ENCODE measurements around the gene FAM221A.

FAM221A gene

DNA sequence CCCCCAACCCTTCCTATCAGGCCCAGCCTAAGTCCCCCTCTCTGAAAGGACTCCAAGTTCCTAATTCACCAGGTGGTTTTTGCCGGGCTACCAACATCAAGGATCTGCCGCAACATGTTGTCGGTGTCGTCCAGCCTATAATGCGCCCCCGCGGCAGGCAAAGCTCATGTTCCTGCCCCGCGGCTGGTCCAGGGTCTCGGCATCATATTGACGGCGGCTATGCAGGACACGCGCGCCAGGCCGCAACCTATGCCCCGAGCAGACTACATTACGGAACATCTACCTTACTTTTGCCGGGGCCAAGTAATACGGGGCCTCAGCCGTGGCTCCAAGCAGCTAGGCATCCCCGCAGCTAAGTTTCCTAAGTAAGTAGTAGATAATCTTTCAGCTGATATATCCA is 24.6 kb upstream of the FAM221A start:
- Histone ChIP-seq H3K79me2 (no peaks in the 10 kb centered on the region), H3K27me3 (ENCODE audit: control insufficient read depth, insufficient read depth, low read length) (no peaks in the 10 kb centered on the region), H3K4me2 (ENCODE audit: low read length) (no peak overlapping the region), H3K36me3 (ENCODE audit: control insufficient read depth, insufficient read depth, low read length) (no peaks in the 10 kb centered on the region), H3K9me3 (ENCODE audit: control insufficient read depth, low read length) (no peaks in the 10 kb centered on the region), H3K27ac (no peak overlapping the region), H3K9ac (no peak overlapping the region), H2AFZ (no peak overlapping the region), H3K4me3 (ENCODE audit: low read depth, low read length) (no peak overlapping the region), H3K4me1 (no peaks in the 10 kb centered on the region)
- TF ChIP-seq, protein P1, sequence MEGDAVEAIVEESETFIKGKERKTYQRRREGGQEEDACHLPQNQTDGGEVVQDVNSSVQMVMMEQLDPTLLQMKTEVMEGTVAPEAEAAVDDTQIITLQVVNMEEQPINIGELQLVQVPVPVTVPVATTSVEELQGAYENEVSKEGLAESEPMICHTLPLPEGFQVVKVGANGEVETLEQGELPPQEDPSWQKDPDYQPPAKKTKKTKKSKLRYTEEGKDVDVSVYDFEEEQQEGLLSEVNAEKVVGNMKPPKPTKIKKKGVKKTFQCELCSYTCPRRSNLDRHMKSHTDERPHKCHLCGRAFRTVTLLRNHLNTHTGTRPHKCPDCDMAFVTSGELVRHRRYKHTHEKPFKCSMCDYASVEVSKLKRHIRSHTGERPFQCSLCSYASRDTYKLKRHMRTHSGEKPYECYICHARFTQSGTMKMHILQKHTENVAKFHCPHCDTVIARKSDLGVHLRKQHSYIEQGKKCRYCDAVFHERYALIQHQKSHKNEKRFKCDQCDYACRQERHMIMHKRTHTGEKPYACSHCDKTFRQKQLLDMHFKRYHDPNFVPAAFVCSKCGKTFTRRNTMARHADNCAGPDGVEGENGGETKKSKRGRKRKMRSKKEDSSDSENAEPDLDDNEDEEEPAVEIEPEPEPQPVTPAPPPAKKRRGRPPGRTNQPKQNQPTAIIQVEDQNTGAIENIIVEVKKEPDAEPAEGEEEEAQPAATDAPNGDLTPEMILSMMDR (IDR thresholded peaks at IDR 0.05): no peak

DNA sequence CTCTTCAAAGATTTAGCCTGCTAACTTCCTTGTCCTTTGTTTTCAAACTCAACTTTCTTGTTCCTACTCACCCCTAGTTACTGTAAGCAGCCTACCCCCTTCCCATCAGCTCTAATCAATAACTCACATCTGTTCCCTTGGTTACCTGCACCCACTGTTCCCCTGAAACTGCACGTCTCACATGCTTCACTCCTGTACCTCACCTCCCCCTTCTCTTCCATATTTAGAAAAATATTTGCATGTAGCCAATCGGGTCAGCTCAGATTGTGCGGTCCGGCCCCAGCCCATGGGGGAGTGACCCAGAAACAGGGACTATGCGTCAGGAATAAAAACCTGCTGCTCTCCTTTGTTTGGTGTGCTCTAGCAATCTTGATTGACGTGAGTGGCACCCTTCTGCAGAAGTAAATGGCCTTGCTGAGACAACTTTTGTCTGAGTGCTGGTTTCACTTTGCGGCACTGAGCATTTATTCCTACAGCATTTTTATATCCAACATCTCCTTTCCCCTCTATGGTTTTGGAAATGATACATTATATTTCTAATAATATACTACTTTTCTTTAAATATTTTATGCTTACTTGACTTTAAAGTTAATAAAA is 21.1 kb upstream of the FAM221A start:
- Histone ChIP-seq H3K9ac (no peak overlapping the region), H3K36me3 (ENCODE audit: control insufficient read depth, insufficient read depth, low read length) (no peaks in the 10 kb centered on the region), H3K27ac (no peak overlapping the region), H3K4me1 (no peaks in the 10 kb centered on the region), H3K4me2 (ENCODE audit: low read length) (no peak overlapping the region), H3K79me2 (no peaks in the 10 kb centered on the region), H2AFZ (no peak overlapping the region), H3K4me3 (ENCODE audit: low read depth, low read length) (no peak overlapping the region), H3K9me3 (ENCODE audit: control insufficient read depth, low read length) (no peaks in the 10 kb centered on the region), H3K27me3 (ENCODE audit: control insufficient read depth, insufficient read depth, low read length) (no peaks in the 10 kb centered on the region)
- TF ChIP-seq, protein P1 (IDR thresholded peaks at IDR 0.05): no peak

DNA sequence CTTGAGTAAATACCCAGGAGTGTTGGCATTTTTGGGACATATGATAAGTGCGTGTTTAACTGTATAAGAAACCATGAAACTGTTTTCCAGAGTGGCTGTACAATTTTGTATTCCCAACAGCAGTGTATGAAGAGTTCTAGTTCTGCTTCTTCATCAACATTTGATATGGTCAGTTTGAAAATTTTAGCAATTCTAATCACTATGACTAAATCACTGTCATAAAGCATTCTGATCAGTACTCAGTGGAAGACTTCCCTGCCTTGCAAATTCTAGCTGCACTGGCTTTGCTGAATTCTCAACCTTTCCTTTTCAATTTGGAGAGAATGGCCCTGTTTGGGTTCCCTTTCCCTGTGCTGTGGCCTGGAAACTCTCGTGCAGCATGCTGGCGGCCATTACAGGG is 18.6 kb upstream of the FAM221A start:
- H3K4me2 ChIP-seq (ENCODE audit: low read length): no peak overlapping the region
- no peak overlapping the region for H2AFZ ChIP-seq
- H3K9me3 ChIP-seq (ENCODE audit: control insufficient read depth, low read length): no peaks in the 10 kb centered on the region
- H3K79me2 ChIP-seq: no peaks in the 10 kb centered on the region
- H3K36me3 ChIP-seq (ENCODE audit: control insufficient read depth, insufficient read depth, low read length): no peaks in the 10 kb centered on the region
- TF ChIP-seq, protein P1 (IDR thresholded peaks at IDR 0.05): no peak
- H3K4me3 ChIP-seq (ENCODE audit: low read depth, low read length): no peak overlapping the region
- H3K27ac ChIP-seq: no peak overlapping the region
- no peaks in the 10 kb centered on the region for H3K4me1 ChIP-seq
- no peak overlapping the region for H3K9ac ChIP-seq
- H3K27me3 ChIP-seq (ENCODE audit: control insufficient read depth, insufficient read depth, low read length): no peaks in the 10 kb centered on the region

DNA sequence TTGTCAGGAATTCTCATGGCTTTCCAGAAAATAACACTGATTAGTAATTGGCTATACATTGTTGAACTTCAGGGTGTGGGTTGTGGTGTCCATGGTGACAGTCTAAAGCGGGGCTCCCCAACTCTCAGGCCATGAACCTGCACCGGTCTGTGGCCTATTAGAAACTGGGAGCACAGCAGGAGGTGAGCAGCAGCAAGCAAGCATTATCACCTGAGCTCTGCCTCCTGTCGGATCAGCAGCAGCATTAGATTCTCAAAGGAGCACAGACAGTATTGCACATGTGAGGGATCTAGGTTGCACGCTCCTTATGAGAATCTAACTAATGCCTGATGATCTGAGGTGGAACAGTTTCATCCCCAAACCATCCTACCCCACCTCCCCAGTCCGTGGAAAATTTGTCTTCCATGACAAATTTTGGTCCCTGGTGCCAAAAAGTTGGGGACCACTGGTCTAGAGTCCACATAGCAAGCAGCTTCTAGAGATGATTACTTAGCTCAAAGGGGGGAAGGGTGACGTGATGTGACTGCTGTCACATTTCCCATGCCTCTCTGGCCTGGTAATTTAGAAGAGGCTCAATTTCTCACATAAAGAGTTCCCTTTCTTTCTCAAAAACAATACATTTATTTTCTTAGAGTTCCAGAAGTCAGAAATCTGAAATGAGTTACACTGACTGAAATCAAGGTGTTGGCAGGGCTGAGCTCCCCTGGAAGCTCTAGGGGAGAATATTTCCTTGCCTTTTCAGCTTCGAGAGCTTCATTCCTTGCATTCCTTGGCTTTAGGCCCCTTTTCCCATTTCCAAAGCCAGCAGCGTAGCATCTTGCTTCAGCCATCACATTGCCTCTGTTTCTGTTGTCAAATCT is 17.6 kb upstream of the FAM221A start:
- no peak overlapping the region for H3K9ac ChIP-seq
- H3K27ac ChIP-seq: no peak overlapping the region
- H3K4me1 ChIP-seq: no peaks in the 10 kb centered on the region
- TF ChIP-seq, protein P1 (IDR thresholded peaks at IDR 0.05): no peak
- no peaks in the 10 kb centered on the region for H3K36me3 ChIP-seq (ENCODE audit: control insufficient read depth, insufficient read depth, low read length)
- no peak overlapping the region for H3K4me3 ChIP-seq (ENCODE audit: low read depth, low read length)
- H3K27me3 ChIP-seq (ENCODE audit: control insufficient read depth, insufficient read depth, low read length): no peaks in the 10 kb centered on the region
- H3K4me2 ChIP-seq (ENCODE audit: low read length): no peak overlapping the region
- H2AFZ ChIP-seq: no peak overlapping the region
- no peaks in the 10 kb centered on the region for H3K79me2 ChIP-seq
- no peaks in the 10 kb centered on the region for H3K9me3 ChIP-seq (ENCODE audit: control insufficient read depth, low read length)

DNA sequence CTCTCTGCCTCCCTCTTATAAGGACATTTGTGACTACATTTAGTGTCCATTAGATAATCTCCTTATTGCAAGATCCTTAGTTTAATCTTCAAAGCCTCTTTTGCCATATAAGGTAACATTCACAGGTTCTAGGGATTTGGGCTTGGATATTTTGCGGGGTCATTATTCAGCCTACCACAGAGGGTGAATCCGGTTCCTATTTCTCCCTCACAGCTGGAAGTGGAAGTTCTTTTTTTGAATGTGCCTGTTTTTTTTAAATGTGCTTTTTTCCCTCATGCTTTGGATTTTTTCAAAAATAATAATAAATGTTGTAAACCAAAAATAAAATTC is 17.1 kb upstream of the FAM221A start:
- Histone ChIP-seq H3K9me3 (ENCODE audit: control insufficient read depth, low read length) (no peaks in the 10 kb centered on the region), H3K36me3 (ENCODE audit: control insufficient read depth, insufficient read depth, low read length) (no peaks in the 10 kb centered on the region)
- TF ChIP-seq, protein P1 (IDR thresholded peaks at IDR 0.05): no peak

More for the DNA sequence above, 17.1 kb upstream of the FAM221A start:
- no peak overlapping the region for H3K9ac ChIP-seq
- no peaks in the 10 kb centered on the region for H3K79me2 ChIP-seq
- H3K27me3 ChIP-seq (ENCODE audit: control insufficient read depth, insufficient read depth, low read length): no peaks in the 10 kb centered on the region
- H3K27ac ChIP-seq: no peak overlapping the region
- H2AFZ ChIP-seq: no peak overlapping the region
- no peak overlapping the region for H3K4me3 ChIP-seq (ENCODE audit: low read depth, low read length)
- H3K4me1 ChIP-seq: no peaks in the 10 kb centered on the region
- H3K4me2 ChIP-seq (ENCODE audit: low read length): no peak overlapping the region
